Activated CD4-positive, alpha-beta memory T cell treated with anti-CD3 and anti-CD28 coated beads for 36 hours (primary cell): ENCODE results near the gene RAD18. TPM values are rescaled to one million over a fixed set of nuclear protein-coding genes. Genes with fewer than 3 reads are reported as not detected.

ENCODE experiments used
- CTCF ChIA-PET: fragments of 350-600 bp; sonication (Branson Sonifier 250); formaldehyde crosslinking; loops from one replicate; lab custom pipeline; 2021; ENCODE audit warnings: antibody characterized with exemption, inconsistent platforms; lab: Charles Lee
- POLR2A ChIA-PET: fragments of 350-600 bp; sonication (Branson Sonifier 250); formaldehyde crosslinking; loops from one replicate; lab custom pipeline; 2021; ENCODE audit warnings: antibody characterized with exemption; lab: Charles Lee
- DNase-seq: peaks from one replicate; pipeline ENCODE4 v3.0.0-alpha.2; 2020
- H3K27ac Mint-ChIP-seq: one replicate; pipeline ENCODE4 v1.8.0; 2021; ENCODE audit warnings: mixed read lengths
- H3K27me3 Mint-ChIP-seq: one replicate; pipeline ENCODE4 v1.8.0; 2021; ENCODE audit warnings: mixed read lengths
- H3K36me3 Mint-ChIP-seq: one replicate; pipeline ENCODE4 v1.8.0; 2021; ENCODE audit warnings: mixed read lengths
- H3K4me1 Mint-ChIP-seq: one replicate; pipeline ENCODE4 v1.8.0; 2021; ENCODE audit warnings: low read depth, mixed read lengths
- H3K4me3 Mint-ChIP-seq: one replicate; pipeline ENCODE4 v1.8.0; 2021; ENCODE audit warnings: mild to moderate bottlenecking, mixed read lengths
- H3K9me3 Mint-ChIP-seq: one replicate; pipeline ENCODE4 v1.8.0; 2021; ENCODE audit warnings: mixed read lengths
- intact Hi-C: fragments of 100-400 bp; cut with micrococcal nuclease; formaldehyde crosslinking; loops from one replicate; pipeline ENCODE4 v1.15.1; 2023
- total RNA-seq, 2 experiments: library from RNA; stranded (reverse); gene quantifications; one replicate each; pipeline ENCODE4 v1.2.3, GENCODE V29; 2021

RAD18 gene
- total RNA-seq, 2 experiments from 2014 or later, result 38.1 to 41.9 TPM

- intact Hi-C loops, result no loop called here
- Mint-ChIP-seq H3K27ac (no peak overlapping the region), H3K4me3 (no peak overlapping the region), H3K4me1 (no peaks in the 10 kb centered on the region), H3K36me3 (peaks cover 31% of the 10 kb centered on the region), H3K27me3 (no peaks in the 10 kb centered on the region), H3K9me3 (peaks cover 2% of the 10 kb centered on the region)
- POLR2A ChIA-PET, result no interaction called here
- DNase-seq, result no peak
- CTCF ChIA-PET, result no interaction called here
Observed at GRCh38 chr3:8929860-8930259, 33.4 kb downstream of the RAD18 start.

- intact Hi-C loops, result no loop called here
- no peak overlapping the region for H3K27ac Mint-ChIP-seq
- no peak overlapping the region for H3K4me3 Mint-ChIP-seq
- ChIA-PET POLR2A (no interaction called here), CTCF (interaction anchor here (0.7 kb wide), 1 partner anchor 387 kb away, joined by 3 read pairs; no protein-coding TSS in a partner anchor)
- no peaks in the 10 kb centered on the region for H3K27me3 Mint-ChIP-seq
- H3K36me3 Mint-ChIP-seq, result peaks cover 28% of the 10 kb centered on the region
- H3K9me3 Mint-ChIP-seq, result no peaks in the 10 kb centered on the region
- no peak for DNase-seq
- no peaks in the 10 kb centered on the region for H3K4me1 Mint-ChIP-seq
Observed at GRCh38 chr3:8914491-8914890, 48.8 kb downstream of the RAD18 start.

GRCh38 chr3:8911781-8912180, 51.5 kb downstream of the RAD18 start:
- Mint-ChIP-seq H3K27ac (no peak overlapping the region), H3K4me1 (no peaks in the 10 kb centered on the region), H3K9me3 (no peaks in the 10 kb centered on the region), H3K4me3 (no peak overlapping the region), H3K27me3 (no peaks in the 10 kb centered on the region), H3K36me3 (peaks cover 44% of the 10 kb centered on the region)
- ChIA-PET POLR2A (no interaction called here), CTCF (no interaction called here)
- intact Hi-C loops, result no loop called here
- no peak for DNase-seq

- intact Hi-C loops, result no loop called here
Observed at GRCh38 chr3:8909160-8909559, 54.1 kb downstream of the RAD18 start.

GRCh38 chr3:8903191-8903590, 60.1 kb downstream of the RAD18 start:
- Mint-ChIP-seq H3K4me3 (no peak overlapping the region), H3K36me3 (peaks cover 52% of the 10 kb centered on the region), H3K27ac (no peak overlapping the region), H3K4me1 (no peaks in the 10 kb centered on the region), H3K9me3 (no peaks in the 10 kb centered on the region), H3K27me3 (no peaks in the 10 kb centered on the region)
- ChIA-PET CTCF (interaction anchor here (1.2 kb wide), 1 partner anchor 9 kb away, joined by 4 read pairs; no protein-coding TSS in a partner anchor), POLR2A (no interaction called here)
- no peak for DNase-seq
- intact Hi-C loops, result no loop called here

More at GRCh38 chr3:8909160-8909559, 54.1 kb downstream of the RAD18 start:
- Mint-ChIP-seq H3K27me3 (no peaks in the 10 kb centered on the region), H3K4me1 (no peaks in the 10 kb centered on the region), H3K9me3 (no peaks in the 10 kb centered on the region), H3K27ac (no peak overlapping the region), H3K36me3 (peaks cover 47% of the 10 kb centered on the region), H3K4me3 (no peak overlapping the region)
- ChIA-PET POLR2A (no interaction called here), CTCF (interaction anchor here (1.3 kb wide), 1 partner anchor 139 kb away, joined by 3 read pairs; no protein-coding TSS in a partner anchor)
- no peak for DNase-seq

GRCh38 chr3:8900869-8901268, 62.4 kb downstream of the RAD18 start:
- no peaks in the 10 kb centered on the region for H3K9me3 Mint-ChIP-seq

GRCh38 chr3:8899876-8900460, 63.3 kb downstream of the RAD18 start:
- Mint-ChIP-seq H3K9me3 (no peaks in the 10 kb centered on the region), H3K4me3 (no peak overlapping the region), H3K4me1 (no peaks in the 10 kb centered on the region), H3K27me3 (no peaks in the 10 kb centered on the region), H3K27ac (no peak overlapping the region), H3K36me3 (peaks cover 44% of the 10 kb centered on the region)
- ChIA-PET POLR2A (no interaction called here), CTCF (no interaction called here)
- intact Hi-C loops, result no loop called here
- no peak for DNase-seq

More at GRCh38 chr3:8900869-8901268, 62.4 kb downstream of the RAD18 start:
- CTCF ChIA-PET, result no interaction called here
- no peak for DNase-seq
- Mint-ChIP-seq H3K4me1 (no peaks in the 10 kb centered on the region), H3K27ac (no peak overlapping the region), H3K36me3 (peaks cover 39% of the 10 kb centered on the region), H3K27me3 (no peaks in the 10 kb centered on the region), H3K4me3 (no peak overlapping the region)
- POLR2A ChIA-PET, result no interaction called here
- intact Hi-C loops, result no loop called here

GRCh38 chr3:8895829-8896228, 67.4 kb downstream of the RAD18 start:
- no peaks in the 10 kb centered on the region for H3K4me1 Mint-ChIP-seq
- POLR2A ChIA-PET, result no interaction called here
- no peak for DNase-seq
- H3K9me3 Mint-ChIP-seq, result no peaks in the 10 kb centered on the region
- peaks cover 32% of the 10 kb centered on the region for H3K36me3 Mint-ChIP-seq
- no peak overlapping the region for H3K27ac Mint-ChIP-seq
- intact Hi-C loops, result no loop called here
- CTCF ChIA-PET, result no interaction called here
- no peaks in the 10 kb centered on the region for H3K27me3 Mint-ChIP-seq
- H3K4me3 Mint-ChIP-seq, result no peak overlapping the region

- no peaks in the 10 kb centered on the region for H3K4me1 Mint-ChIP-seq
- CTCF ChIA-PET, result no interaction called here
- no peak overlapping the region for H3K27ac Mint-ChIP-seq
- no peak for DNase-seq
- no peaks in the 10 kb centered on the region for H3K27me3 Mint-ChIP-seq
- intact Hi-C loops, result no loop called here
- POLR2A ChIA-PET, result no interaction called here
- H3K9me3 Mint-ChIP-seq, result no peaks in the 10 kb centered on the region
- no peak overlapping the region for H3K4me3 Mint-ChIP-seq
- peaks cover 27% of the 10 kb centered on the region for H3K36me3 Mint-ChIP-seq
Observed at GRCh38 chr3:8893001-8893400, 70.3 kb downstream of the RAD18 start.

- no peaks in the 10 kb centered on the region for H3K4me1 Mint-ChIP-seq
- DNase-seq, result no peak
- H3K36me3 Mint-ChIP-seq, result peaks cover 35% of the 10 kb centered on the region
- intact Hi-C loops, result no loop called here
- H3K4me3 Mint-ChIP-seq, result no peak overlapping the region
- POLR2A ChIA-PET, result no interaction called here
- H3K27ac Mint-ChIP-seq, result no peak overlapping the region
- CTCF ChIA-PET, result no interaction called here
- H3K9me3 Mint-ChIP-seq, result no peaks in the 10 kb centered on the region
- no peaks in the 10 kb centered on the region for H3K27me3 Mint-ChIP-seq
Observed at GRCh38 chr3:8891774-8892173, 71.5 kb downstream of the RAD18 start.

GRCh38 chr3:8891303-8891702, 72.0 kb downstream of the RAD18 start:
- Mint-ChIP-seq H3K9me3 (no peaks in the 10 kb centered on the region), H3K27me3 (no peaks in the 10 kb centered on the region), H3K4me1 (no peaks in the 10 kb centered on the region)

GRCh38 chr3:8888301-8888915, 74.9 kb downstream of the RAD18 start:
- no peaks in the 10 kb centered on the region for H3K27me3 Mint-ChIP-seq
- intact Hi-C loops, result no loop called here

More at GRCh38 chr3:8891303-8891702, 72.0 kb downstream of the RAD18 start:
- intact Hi-C loops, result no loop called here
- peaks cover 36% of the 10 kb centered on the region for H3K36me3 Mint-ChIP-seq
- ChIA-PET POLR2A (interaction anchor here (0.6 kb wide), 1 partner anchor 358 kb away, joined by 3 read pairs; the partner anchor contains the start of gene SRGAP3), CTCF (no interaction called here)
- no peak overlapping the region for H3K4me3 Mint-ChIP-seq
- DNase-seq, result no peak
- H3K27ac Mint-ChIP-seq, result no peak overlapping the region

More at GRCh38 chr3:8888301-8888915, 74.9 kb downstream of the RAD18 start:
- ChIA-PET POLR2A (interaction anchor here (0.9 kb wide), 1 partner anchor 14 kb away, joined by 3 read pairs; no protein-coding TSS in a partner anchor), CTCF (no interaction called here)
- no peaks in the 10 kb centered on the region for H3K9me3 Mint-ChIP-seq
- no peak overlapping the region for H3K27ac Mint-ChIP-seq
- no peak for DNase-seq
- H3K4me3 Mint-ChIP-seq, result no peak overlapping the region
- no peaks in the 10 kb centered on the region for H3K4me1 Mint-ChIP-seq
- peaks cover 38% of the 10 kb centered on the region for H3K36me3 Mint-ChIP-seq
